HG02852 (cell line): ENCODE results near the gene EPYC.
"Not testable (repeated sequence)": the region's sequence is repeated elsewhere in the genome, so short reads cannot be mapped to it uniquely, and the experiment has no call there.

Experiments used
- ATAC-seq: cut with Tn5 transposase; IDR thresholded peaks from one replicate; pipeline ENCODE4 v1.9.1; 2021; ENCODE audit warnings: mild to moderate bottlenecking, moderate library complexity; ENCODE audit not compliant: unreplicated experiment

The EPYC gene

GRCh38 chr12:90991952-90992465 is 12.8 kb downstream of the EPYC start:
- no peak for ATAC-seq

- no peak for ATAC-seq
Measured at GRCh38 chr12:90990611-90991010, 14.2 kb downstream of the EPYC start.

DNA sequence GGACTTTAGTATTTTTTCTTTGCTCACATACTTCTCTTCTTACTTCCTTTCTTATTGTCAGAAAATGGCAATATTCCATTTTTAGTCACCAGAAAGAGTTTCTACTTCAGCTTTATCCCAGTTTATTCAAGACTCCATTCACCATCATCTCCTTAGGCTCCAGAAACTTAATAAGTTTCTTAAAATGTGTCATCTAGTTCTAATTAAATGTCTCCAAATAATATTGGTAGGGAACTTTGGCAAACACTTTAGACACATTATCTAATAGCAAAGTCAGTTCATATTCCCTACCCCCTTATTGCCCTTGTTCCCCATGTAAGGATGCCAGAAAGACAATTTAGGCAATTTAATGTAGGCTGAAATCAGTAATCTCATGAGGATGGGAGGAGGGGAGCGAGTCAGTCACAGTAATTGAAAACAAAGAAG is 15.1 kb downstream of the EPYC start:
- ATAC-seq, result no peak

DNA sequence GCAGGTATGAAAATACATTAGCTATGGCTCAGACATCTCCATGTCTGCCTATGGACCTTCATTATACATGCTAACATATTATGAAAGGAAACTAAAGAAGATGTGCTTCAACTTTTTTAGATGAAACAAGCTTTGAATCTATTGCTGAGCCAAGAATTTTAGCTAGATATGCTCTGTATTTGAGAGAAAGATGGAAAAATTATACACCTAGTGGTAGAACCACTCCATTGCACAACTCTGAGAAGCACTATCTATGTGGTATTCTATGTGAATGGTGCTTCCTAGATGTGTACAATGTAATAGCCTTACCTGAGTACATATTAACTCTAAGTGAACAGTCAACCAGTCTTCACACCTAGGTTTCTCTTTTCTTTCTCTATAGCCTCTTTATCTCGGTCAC is 17.3 kb downstream of the EPYC start:
- peak; percentile 51 for ATAC-seq

DNA sequence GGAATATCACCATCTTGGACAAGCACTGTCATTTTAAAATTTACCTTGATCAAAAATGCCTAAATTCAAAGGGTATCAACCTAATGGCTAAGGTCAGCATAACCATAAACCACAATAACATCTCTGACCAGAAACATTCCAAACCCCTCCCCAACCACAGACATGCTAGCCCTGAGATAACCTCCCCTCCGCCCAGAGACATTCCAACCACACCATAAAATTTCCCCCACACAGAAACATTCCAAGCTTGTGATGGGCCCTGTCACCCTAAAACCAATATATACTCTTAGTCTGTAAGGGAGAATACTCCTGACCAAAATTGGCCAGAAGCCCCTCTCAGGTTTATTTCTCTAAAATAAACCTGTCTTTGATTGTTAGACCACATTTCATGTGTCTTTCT is 17.7 kb downstream of the EPYC start:
- ATAC-seq, result peak; percentile 12

DNA sequence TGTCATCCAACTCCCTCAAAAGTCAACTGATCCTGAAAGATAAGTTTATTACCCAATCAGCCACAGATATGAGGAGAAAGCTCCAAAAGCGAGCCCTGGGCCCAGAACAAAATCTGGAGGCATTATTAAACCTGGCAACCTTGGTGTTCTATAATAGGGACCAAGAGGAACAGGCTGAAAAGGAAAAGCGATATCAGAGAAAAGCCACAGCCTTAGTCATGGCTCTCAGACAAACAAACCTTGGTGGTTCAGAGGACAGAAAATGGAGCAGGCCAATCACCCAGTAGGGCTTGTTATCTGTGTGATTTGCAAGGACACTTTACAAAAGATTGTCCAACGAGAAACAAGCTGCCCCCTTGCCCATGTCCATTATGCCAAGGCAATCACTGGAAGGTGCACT is 19.4 kb downstream of the EPYC start:
- ATAC-seq, result not testable (repeated sequence)

- no peak for ATAC-seq
Measured at GRCh38 chr12:90984114-90984513, 20.7 kb downstream of the EPYC start.

GRCh38 chr12:90982170-90982569 is 22.6 kb downstream of the EPYC start:
- ATAC-seq, result no peak

DNA sequence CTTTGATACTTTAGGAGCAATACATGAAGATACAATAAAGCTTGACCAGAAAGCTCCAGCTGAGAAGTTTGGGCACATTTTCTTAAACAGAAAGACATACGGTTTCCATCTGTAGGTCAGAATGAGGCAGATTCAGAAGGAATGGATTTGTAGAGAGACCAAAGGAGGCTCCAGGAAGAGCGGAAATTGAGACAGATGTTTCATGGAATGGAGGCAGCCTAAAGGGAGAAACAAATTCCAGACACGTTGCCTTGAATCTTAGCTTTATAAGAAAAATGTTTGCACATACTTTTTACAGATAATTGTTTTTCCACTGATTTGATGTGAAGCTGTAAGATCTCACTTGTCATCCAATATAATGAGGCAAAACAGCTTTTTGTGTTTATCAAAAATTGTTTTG is 24.8 kb downstream of the EPYC start:
- ATAC-seq, result no peak

DNA sequence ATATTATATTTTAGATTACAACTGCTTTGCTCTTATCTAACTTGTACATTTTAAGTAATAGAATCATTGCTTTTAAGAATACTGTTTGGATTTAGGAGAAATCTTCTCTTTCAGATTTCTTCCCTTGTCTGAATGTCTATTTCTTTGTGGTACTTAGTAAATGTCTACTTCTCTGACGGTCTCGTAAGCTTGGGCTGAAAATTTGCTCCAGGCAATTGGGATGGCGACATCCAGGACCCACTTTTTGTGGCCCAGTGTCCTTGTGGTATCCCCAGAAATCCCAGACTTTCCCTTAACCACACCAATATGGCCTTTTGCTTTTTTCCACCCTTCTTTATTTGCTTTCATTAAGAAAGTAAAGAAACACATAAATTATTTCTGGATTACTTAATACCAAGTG is 25.8 kb downstream of the EPYC start:
- ATAC-seq, result no peak

DNA sequence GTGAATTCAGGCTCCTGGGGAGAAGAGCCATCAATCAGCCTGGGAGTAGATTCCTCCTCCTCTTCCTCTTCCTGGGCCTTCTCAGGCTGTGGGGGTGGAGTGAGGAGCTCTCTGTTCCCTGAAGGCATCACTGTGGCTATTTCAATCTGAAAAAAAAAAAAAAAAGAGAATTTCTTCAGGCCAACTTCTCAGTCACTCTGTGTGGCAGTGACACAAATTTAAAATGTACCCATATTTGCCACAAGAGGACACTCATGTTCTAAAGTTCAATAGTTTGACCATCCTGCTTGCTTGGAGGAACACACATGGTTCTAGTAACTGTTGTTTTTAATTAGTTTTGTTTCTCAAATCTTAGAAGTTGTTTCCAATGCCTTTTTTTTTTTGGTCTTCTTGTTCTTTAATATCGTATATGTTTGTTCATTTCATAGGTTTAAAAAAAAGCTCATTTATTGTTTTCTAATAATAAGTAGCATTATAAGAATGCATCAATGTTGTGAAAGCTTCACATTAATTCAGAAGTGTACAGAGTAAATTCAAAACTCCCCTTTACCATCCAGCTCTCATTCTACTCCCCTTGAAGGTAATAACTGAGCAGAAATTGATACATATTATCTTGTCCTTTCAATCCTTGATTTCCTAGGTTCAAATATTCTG is 26.5 kb downstream of the EPYC start:
- ATAC-seq, result peak; percentile 80

GRCh38 chr12:90977224-90977623 is 27.5 kb downstream of the EPYC start:
- no peak for ATAC-seq

DNA sequence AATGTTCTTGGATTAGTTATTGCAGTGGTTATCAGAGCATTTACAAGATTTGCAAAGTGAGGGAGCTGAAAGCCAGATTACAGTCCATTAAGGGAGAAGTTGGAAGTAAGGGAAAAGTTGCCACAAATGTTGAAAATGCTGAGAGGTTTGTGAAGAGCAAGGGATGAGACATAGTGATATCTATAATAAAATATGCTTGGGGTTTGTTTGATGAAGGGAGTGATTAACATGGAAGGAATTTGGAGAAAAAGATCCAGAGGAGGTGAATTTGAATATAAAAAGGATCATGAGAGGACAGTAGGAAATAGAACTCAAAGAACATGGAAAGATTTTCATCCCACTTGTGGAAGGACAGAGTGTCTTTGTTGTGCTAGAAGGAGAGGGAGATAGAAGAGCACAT is 30.5 kb downstream of the EPYC start:
- ATAC-seq, result no peak

DNA sequence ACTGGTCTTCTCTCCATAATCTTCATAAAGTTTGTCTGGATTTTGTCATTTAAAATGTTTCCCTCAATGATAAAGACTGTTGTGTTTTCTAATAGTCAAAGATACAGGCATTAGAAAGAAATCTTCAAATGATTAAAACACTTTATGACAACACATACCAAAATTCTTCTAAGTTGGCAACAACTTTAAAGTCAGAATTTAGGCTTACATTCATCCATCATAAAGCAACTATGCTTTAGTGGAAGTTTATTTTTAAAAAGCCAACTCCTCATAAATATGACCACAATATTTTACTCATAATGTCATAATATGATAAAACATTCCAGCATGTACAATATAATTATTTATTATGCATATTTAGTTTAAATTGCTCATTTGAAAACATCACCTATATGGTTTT is 32.5 kb downstream of the EPYC start:
- no peak for ATAC-seq

DNA sequence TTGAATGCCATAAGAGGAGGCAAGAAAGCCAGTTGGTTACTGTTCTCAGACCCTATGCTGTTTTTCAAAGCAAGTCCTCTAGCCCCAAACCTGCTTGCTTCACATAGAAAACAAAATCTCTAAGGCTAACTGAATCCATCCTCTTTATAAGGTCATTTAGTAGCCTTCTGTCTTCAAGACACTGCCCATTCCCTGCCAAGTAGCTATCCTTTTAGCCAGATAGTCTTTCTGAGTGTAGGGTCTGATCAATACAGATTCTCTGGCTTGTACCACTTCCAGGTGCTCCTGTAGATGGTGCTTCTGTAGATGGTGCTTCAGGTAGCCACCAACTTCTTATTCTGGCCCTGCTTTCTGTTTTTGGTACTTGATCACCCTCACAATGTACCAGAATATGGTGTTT is 33.9 kb downstream of the EPYC start:
- ATAC-seq, result no peak

- ATAC-seq, result no peak
Measured at GRCh38 chr12:90970471-90970870, 34.3 kb downstream of the EPYC start.

- no peak for ATAC-seq
Measured at GRCh38 chr12:90969851-90970250, 34.9 kb downstream of the EPYC start.

DNA sequence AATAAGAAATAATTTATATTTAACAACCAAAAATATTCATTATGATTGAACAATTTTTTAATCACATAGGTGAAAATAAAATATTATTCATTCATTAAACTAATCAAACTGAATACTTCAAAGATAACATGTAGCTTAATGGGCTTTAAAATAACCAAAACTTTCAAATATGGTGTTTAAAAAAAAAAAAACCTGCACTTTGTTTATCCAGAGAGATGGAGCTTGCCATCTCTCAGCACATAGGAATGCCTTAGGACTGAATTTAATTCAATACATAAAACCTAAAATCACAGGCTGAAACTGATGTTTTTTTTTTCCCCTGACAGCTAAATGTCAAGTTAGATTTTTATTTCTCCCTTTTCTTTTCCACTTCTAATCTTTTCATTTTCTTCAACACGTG is 35.4 kb downstream of the EPYC start:
- ATAC-seq, result no peak

- ATAC-seq, result peak; percentile 76
Measured at GRCh38 chr12:90965204-90965603, 39.6 kb downstream of the EPYC start.

DNA sequence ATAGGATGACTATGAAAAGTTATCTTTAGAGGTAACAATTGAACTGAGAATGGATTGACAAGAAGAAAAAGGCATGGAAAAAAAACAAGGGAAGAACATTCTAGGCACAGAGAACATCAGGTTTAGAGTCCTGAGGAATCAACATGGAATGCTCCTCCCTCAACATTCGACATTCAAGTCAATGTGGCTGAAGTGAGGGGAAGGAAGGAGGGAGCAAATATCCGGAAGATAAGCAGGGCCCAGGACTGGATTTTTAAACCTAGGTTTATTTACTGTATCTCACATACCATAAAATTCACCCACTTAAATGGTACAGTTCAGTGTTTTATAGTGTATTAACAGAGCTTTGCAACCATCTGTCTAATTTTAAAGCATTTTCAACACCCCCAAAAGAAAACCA is 40.2 kb downstream of the EPYC start:
- ATAC-seq, result no peak

DNA sequence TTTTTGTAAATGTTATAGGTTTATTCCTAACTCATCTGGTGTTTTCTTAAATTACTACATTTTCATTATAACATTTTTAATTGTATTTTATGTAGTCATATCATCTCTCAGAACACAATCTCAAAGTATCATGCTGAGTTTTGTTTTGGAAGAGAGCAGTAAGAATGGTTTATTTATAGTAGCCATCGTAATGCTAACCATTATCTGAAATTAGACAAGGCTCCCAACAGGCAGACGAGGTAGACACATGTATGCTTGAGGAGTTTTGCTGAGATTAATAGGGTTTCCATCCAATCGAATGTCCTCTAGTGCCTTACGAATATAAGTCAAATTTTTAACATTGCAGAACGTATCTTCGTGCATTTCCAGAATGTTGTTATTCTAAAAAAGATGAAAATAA is 40.8 kb downstream of the EPYC start:
- ATAC-seq, result no peak

DNA sequence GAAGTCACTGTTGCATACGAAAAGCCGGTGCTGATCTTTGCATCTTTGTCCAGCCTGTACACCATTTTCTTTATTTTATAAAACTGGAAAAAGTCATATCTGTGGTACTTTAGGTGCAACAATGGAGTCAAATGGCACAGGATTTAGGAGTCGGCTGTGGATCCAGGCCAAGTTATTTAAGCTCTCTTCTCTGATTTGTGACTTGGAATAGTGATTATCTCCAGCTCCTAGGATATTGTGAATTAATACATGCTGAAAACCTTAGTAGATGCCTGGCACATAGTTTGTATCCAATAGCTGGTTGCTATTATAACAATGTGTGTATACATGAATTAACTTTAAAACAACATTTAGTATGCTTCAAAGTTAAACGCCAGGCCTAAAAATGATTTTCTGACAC is 43.6 kb downstream of the EPYC start:
- no peak for ATAC-seq

DNA sequence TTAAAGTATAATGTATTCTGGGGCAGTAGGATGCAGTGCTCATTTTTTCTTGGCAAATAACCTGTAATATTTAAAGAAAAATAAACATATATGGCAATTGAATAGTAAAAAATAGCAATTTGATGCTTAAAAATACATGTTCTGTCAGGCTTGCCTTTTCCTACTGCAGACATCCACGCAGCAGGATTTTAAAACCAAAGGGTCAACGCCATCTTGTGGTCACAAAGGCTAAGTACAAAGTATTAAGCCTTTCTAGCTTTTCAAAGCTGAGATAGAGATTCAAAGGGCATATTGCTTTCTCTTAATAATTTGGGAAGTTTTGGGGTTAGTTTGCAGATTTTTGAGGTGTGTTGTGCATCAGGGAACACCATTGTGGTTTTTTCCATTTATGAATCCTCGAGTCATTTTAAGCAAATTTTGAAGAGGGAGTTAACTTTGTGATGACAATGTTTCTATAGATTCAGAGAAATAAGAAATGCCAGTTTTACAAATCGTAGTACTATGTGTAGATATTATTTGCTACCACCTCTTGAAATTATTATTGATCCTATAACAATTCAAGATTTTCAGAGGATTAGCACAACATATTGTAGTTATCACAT is 45.1 kb downstream of the EPYC start:
- ATAC-seq, result peak; percentile 81
